ENCODE results near the gene PDE4B.

- TF ChIP-seq CTCF (IDR thresholded peaks at IDR 0.05; ENCODE audit: poor library complexity, severe bottlenecking), result no peak
- no peak for TF ChIP-seq REST (IDR thresholded peaks at IDR 0.05; ENCODE audit: borderline replicate concordance)
- TF ChIP-seq EZH2 (IDR thresholded peaks at IDR 0.05; ENCODE audit: borderline replicate concordance, insufficient read depth, low read length, poor library complexity, severe bottlenecking), result no peak
- no peak for TF ChIP-seq POLR2AphosphoS5 (IDR thresholded peaks at IDR 0.05)
- TF ChIP-seq SMC3 (conservative IDR thresholded peaks at IDR 0.05; ENCODE audit: poor library complexity), result no peak
- TF ChIP-seq TAF1 (IDR thresholded peaks at IDR 0.05; ENCODE audit: low read depth), result no peak
These were observed 590.5 kb downstream of the PDE4B start for GRCh38 chr1:66383168-66383567.

Data from neural cell (in vitro differentiated cells).